OCI-LY7 (cell line): Measurements from ENCODE around the gene RCOR1. TPM values are rescaled to one million over a fixed set of nuclear protein-coding genes. Genes with fewer than 3 reads are reported as not detected.

ENCODE experiments used
- BruUV-seq: library from RNA; stranded (reverse); fragments of 400-500 nt; replicated peaks from 2 replicates; lab custom pipeline; 2021; lab: Mats Ljungman, UMichigan
- CTCF ChIA-PET: fragments of 300-600 bp; sonication (Branson Sonifier 250); formaldehyde crosslinking; loops from one replicate; lab custom pipeline; 2022; ENCODE audit warnings: antibody characterized with exemption; ENCODE audit not compliant: unreplicated experiment; lab: Charles Lee
- POLR2A ChIA-PET: fragments of 300-600 bp; sonication (Branson Sonifier 250); formaldehyde crosslinking; loops from one replicate; lab custom pipeline; 2022; ENCODE audit warnings: antibody characterized with exemption; lab: Charles Lee
- DNase-seq: peaks from one replicate; pipeline ENCODE4 v3.0.0-alpha.2; 2015; ENCODE audit warnings: low spot score
- H2AFZ ChIP-seq: fragments of 200-600 bp; sonication (generic), shearing (Covaris generic); 2 replicates; pipeline ENCODE4 v1.6.1; 2014; ENCODE audit warnings: mild to moderate bottlenecking, antibody characterized with exemption, low read length, moderate library complexity
- H3K27ac ChIP-seq: fragments of 200-600 bp; sonication (generic); 2 replicates; pipeline ENCODE4 v1.5.1; 2014; ENCODE audit warnings: mixed run types, low read depth, mild to moderate bottlenecking, moderate library complexity, low read length, inconsistent platforms; ENCODE audit not compliant: poor library complexity, severe bottlenecking
- H3K36me3 ChIP-seq: fragments of 200-600 bp; sonication (generic); 2 replicates; pipeline ENCODE4 v1.6.1; 2014; ENCODE audit warnings: mild to moderate bottlenecking, antibody characterized with exemption, low read length, moderate library complexity, mixed read lengths; ENCODE audit not compliant: insufficient read depth
- H3K4me1 ChIP-seq: fragments of 200-600 bp; sonication (generic); 2 replicates; pipeline ENCODE4 v1.5.1; 2014; ENCODE audit warnings: mild to moderate bottlenecking, low read length; ENCODE audit not compliant: insufficient read depth, poor library complexity, severe bottlenecking
- H3K4me2 ChIP-seq: fragments of 200-600 bp; sonication (generic); 2 replicates; pipeline ENCODE4 v1.6.1; 2014; ENCODE audit warnings: mild to moderate bottlenecking, low read length
- H3K4me3 ChIP-seq: fragments of 200-600 bp; sonication (generic); 2 replicates; pipeline ENCODE4 v1.5.1; 2014; ENCODE audit warnings: mild to moderate bottlenecking, low read depth, low read length; ENCODE audit not compliant: poor library complexity, severe bottlenecking
- H3K79me2 ChIP-seq: fragments of 200-600 bp; sonication (generic); 2 replicates; pipeline ENCODE4 v1.6.1; 2016; ENCODE audit warnings: low read depth, mild to moderate bottlenecking, low read length, moderate library complexity, mixed read lengths; ENCODE audit not compliant: insufficient read depth
- H3K9me2 ChIP-seq: fragments of 200-600 bp; sonication (generic); 2 replicates; pipeline ENCODE4 v1.6.1; 2016; ENCODE audit warnings: mild to moderate bottlenecking, low read length, mixed read lengths; ENCODE audit not compliant: insufficient read depth
- H3K9me3 ChIP-seq: fragments of 200-600 bp; sonication (generic); 2 replicates; pipeline ENCODE4 v1.6.1; 2014; ENCODE audit warnings: mild to moderate bottlenecking, mixed run types, low read length, mixed read lengths
- H4K20me1 ChIP-seq: fragments of 200-600 bp; sonication (generic); 2 replicates; pipeline ENCODE4 v1.6.1; 2014; ENCODE audit warnings: mild to moderate bottlenecking, antibody characterized with exemption, low read length, moderate library complexity, mixed read lengths; ENCODE audit not compliant: insufficient read depth
- EZH2phosphoT487 ChIP-seq: fragments of 200-600 bp; sonication (generic); IDR thresholded peaks from 2 replicates; pipeline ENCODE4 v1.6.1; 2018; ENCODE audit warnings: low read depth, borderline replicate concordance, mild to moderate bottlenecking, mixed run types, antibody characterized with exemption, low read length, moderate library complexity, mixed read lengths
- intact Hi-C: fragments of 100-400 bp; cut with micrococcal nuclease; formaldehyde crosslinking; loops from one replicate; pipeline ENCODE4 v1.10.0; 2022; ENCODE audit not compliant: unreplicated experiment
- total RNA-seq, 2 experiments: library from RNA; depleted of rRNA in 1 of 2; stranded (reverse); fragments of >200 nt in 1 of 2; shearing (Covaris generic) in 1 of 2; gene quantifications; 2 replicates each; pipeline ENCODE4 v1.2.3, GENCODE V29; 2014 to 2022
- TF ChIP-seq, protein P1 (sequence below): fragments of 200-600 bp; sonication (generic); conservative IDR thresholded peaks from 2 replicates; pipeline ENCODE4 v1.5.1; 2014; ENCODE audit warnings: mild to moderate bottlenecking, antibody characterized with exemption, low read length, moderate library complexity, mixed read lengths

The RCOR1 gene
- total RNA-seq, 2 experiments from 2014 or later, result 12.1 to 30.2 TPM

GRCh38 chr14:102690509-102691286 is 98.2 kb downstream of the RCOR1 start:
- ChIA-PET CTCF (no interaction called here), POLR2A (interaction anchor here (1.5 kb wide), 1 partner anchor 9 kb away, joined by 5 read pairs; no protein-coding TSS in a partner anchor)
- H3K4me3 ChIP-seq, result no peak overlapping the region
- H3K4me1 ChIP-seq, result peaks cover 4% of the 10 kb centered on the region
- H3K79me2 ChIP-seq, result peaks cover 7% of the 10 kb centered on the region; the same call in 1 of the 2 replicates
- TF ChIP-seq, protein P1, sequence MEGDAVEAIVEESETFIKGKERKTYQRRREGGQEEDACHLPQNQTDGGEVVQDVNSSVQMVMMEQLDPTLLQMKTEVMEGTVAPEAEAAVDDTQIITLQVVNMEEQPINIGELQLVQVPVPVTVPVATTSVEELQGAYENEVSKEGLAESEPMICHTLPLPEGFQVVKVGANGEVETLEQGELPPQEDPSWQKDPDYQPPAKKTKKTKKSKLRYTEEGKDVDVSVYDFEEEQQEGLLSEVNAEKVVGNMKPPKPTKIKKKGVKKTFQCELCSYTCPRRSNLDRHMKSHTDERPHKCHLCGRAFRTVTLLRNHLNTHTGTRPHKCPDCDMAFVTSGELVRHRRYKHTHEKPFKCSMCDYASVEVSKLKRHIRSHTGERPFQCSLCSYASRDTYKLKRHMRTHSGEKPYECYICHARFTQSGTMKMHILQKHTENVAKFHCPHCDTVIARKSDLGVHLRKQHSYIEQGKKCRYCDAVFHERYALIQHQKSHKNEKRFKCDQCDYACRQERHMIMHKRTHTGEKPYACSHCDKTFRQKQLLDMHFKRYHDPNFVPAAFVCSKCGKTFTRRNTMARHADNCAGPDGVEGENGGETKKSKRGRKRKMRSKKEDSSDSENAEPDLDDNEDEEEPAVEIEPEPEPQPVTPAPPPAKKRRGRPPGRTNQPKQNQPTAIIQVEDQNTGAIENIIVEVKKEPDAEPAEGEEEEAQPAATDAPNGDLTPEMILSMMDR, result no peak
- TF ChIP-seq EZH2phosphoT487, result no peak
- H3K36me3 ChIP-seq, result no peaks in the 10 kb centered on the region
- H2AFZ ChIP-seq, result no peak overlapping the region
- BruUV-seq, result no TSS peak
- peaks cover 7% of the 10 kb centered on the region; the same call in 1 of the 2 replicates for H4K20me1 ChIP-seq
- H3K4me2 ChIP-seq, result no peak overlapping the region
- H3K9me2 ChIP-seq, result no peaks in the 10 kb centered on the region
- DNase-seq, result no peak
- intact Hi-C loops, result loop anchor here (5.0 to 10.0 kb wide), 2 partner anchors 82 to 314 kb away; no protein-coding TSS in a partner anchor
- H3K9me3 ChIP-seq, result no peaks in the 10 kb centered on the region
- H3K27ac ChIP-seq, result no peak overlapping the region

DNA sequence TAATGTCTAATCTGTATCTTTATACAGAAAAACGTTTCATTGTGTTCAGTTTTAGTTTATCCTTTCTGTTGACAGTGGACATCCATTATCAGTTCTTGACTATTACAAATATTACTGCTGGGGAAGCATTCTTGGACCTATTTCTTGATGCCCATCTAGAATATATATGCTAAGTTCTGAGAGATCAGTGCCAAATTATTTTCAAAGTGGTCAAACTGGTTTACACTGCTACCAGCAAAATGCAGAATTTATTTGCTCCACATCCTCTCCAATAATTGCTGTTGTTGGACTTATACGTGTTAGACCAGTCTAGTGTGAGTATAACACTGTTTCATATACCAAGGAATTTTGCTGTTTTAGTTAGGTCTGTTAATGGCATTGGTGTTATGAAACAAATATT is 99.3 kb downstream of the RCOR1 start:
- Histone ChIP-seq H3K27ac (no peak overlapping the region), H2AFZ (no peak overlapping the region), H3K9me2 (no peaks in the 10 kb centered on the region), H3K4me3 (no peak overlapping the region), H3K4me1 (peaks cover 4% of the 10 kb centered on the region), H4K20me1 (peaks cover 7% of the 10 kb centered on the region; the same call in 1 of the 2 replicates), H3K79me2 (peaks cover 7% of the 10 kb centered on the region; the same call in 1 of the 2 replicates), H3K9me3 (no peaks in the 10 kb centered on the region), H3K36me3 (no peaks in the 10 kb centered on the region), H3K4me2 (no peak overlapping the region)
- CTCF ChIA-PET, result no interaction called here
- POLR2A ChIA-PET, result interaction anchor here (0.6 to 1.7 kb wide), 2 partner anchors 64 to 97 kb away, joined by 3 read pairs; no protein-coding TSS in a partner anchor
- intact Hi-C loops, result loop anchor here (5.0 to 10.0 kb wide), 2 partner anchors 81 to 313 kb away; no protein-coding TSS in a partner anchor
- no TSS peak for BruUV-seq
- no peak for TF ChIP-seq EZH2phosphoT487
- TF ChIP-seq, protein P1, result no peak
- no peak for DNase-seq
